Neural crest cell (in vitro differentiated cells): Measurements from ENCODE around the gene NFE2L3. TPM values are rescaled to one million over a fixed set of nuclear protein-coding genes. Genes with fewer than 3 reads are reported as not detected.
"Not testable (repeated sequence)": the region's sequence is repeated elsewhere in the genome, so short reads cannot be mapped to it uniquely, and the experiment has no call there.

Source experiments
- DNase-seq: peaks from one replicate; pipeline ENCODE4 v3.0.0; 2021; ENCODE audit warnings: low read depth, mixed read lengths, low spot score
- H3K27ac Mint-ChIP-seq: one replicate; pipeline ENCODE4 v1.8.0; 2021; ENCODE audit warnings: mild to moderate bottlenecking, mixed read lengths; ENCODE audit not compliant: unreplicated experiment
- H3K27me3 Mint-ChIP-seq: 2 replicates; pipeline ENCODE4 v1.8.0; 2021; ENCODE audit warnings: low read depth, mild to moderate bottlenecking, mixed read lengths
- H3K36me3 Mint-ChIP-seq: 2 replicates; pipeline ENCODE4 v1.8.0; 2021; ENCODE audit warnings: low read depth, mild to moderate bottlenecking, mixed read lengths
- H3K4me1 Mint-ChIP-seq: 2 replicates; pipeline ENCODE4 v1.8.0; 2021; ENCODE audit warnings: mixed read lengths
- H3K4me3 Mint-ChIP-seq: one replicate; pipeline ENCODE4 v1.8.0; 2021; ENCODE audit warnings: mild to moderate bottlenecking, mixed read lengths
- H3K9me3 Mint-ChIP-seq: 2 replicates; pipeline ENCODE4 v1.8.0; 2021; ENCODE audit warnings: mixed read lengths
- CTCF ChIP-seq: fragments of 200-600 bp; sonication (generic); conservative IDR thresholded peaks from 2 replicates; pipeline ENCODE4 v1.5.0; 2021; ENCODE audit warnings: antibody characterized with exemption, mild to moderate bottlenecking
- total RNA-seq: library from RNA; stranded (reverse); gene quantifications from 2 replicates; pipeline ENCODE4 v1.2.1, GENCODE V29; 2021

NFE2L3 gene
- total RNA-seq, 1 donor from 2014 or later, result 2.4 TPM

- Mint-ChIP-seq H3K27ac (no peak overlapping the region), H3K4me3 (no peak overlapping the region), H3K36me3 (no peaks in the 10 kb centered on the region), H3K27me3 (no peaks in the 10 kb centered on the region), H3K9me3 (no peaks in the 10 kb centered on the region), H3K4me1 (no peaks in the 10 kb centered on the region)
- DNase-seq, result no peak
- TF ChIP-seq CTCF, result no peak
Observed at GRCh38 chr7:26115650-26116049, 36.3 kb upstream of the NFE2L3 start.

- no peak for DNase-seq
Observed at GRCh38 chr7:26117142-26117807, 34.7 kb upstream of the NFE2L3 start.

GRCh38 chr7:26117970-26118369, 34.0 kb upstream of the NFE2L3 start:
- no peak overlapping the region for H3K27ac Mint-ChIP-seq
- no peak for TF ChIP-seq CTCF
- no peaks in the 10 kb centered on the region for H3K27me3 Mint-ChIP-seq
- no peaks in the 10 kb centered on the region for H3K36me3 Mint-ChIP-seq
- no peak for DNase-seq
- peaks cover 2% of the 10 kb centered on the region for H3K9me3 Mint-ChIP-seq
- H3K4me3 Mint-ChIP-seq, result no peak overlapping the region
- no peaks in the 10 kb centered on the region for H3K4me1 Mint-ChIP-seq

More at GRCh38 chr7:26117142-26117807, 34.7 kb upstream of the NFE2L3 start:
- TF ChIP-seq CTCF, result no peak
- Mint-ChIP-seq H3K36me3 (no peaks in the 10 kb centered on the region), H3K4me1 (no peaks in the 10 kb centered on the region), H3K4me3 (no peak overlapping the region), H3K27ac (no peak overlapping the region), H3K27me3 (no peaks in the 10 kb centered on the region), H3K9me3 (no peaks in the 10 kb centered on the region)

- no peak for TF ChIP-seq CTCF
- Mint-ChIP-seq H3K27me3 (no peaks in the 10 kb centered on the region), H3K4me1 (no peaks in the 10 kb centered on the region), H3K4me3 (no peak overlapping the region), H3K9me3 (peaks cover 6% of the 10 kb centered on the region), H3K36me3 (peaks cover 4% of the 10 kb centered on the region), H3K27ac (no peak overlapping the region)
- no peak for DNase-seq
Observed at GRCh38 chr7:26122745-26123144, 29.3 kb upstream of the NFE2L3 start.

- not testable (repeated sequence) for H3K27ac Mint-ChIP-seq, DNase-seq, H3K4me3 Mint-ChIP-seq, H3K4me1 Mint-ChIP-seq, H3K36me3 Mint-ChIP-seq, H3K9me3 Mint-ChIP-seq, H3K27me3 Mint-ChIP-seq
Observed at GRCh38 chr7:26124775-26125174, 27.2 kb upstream of the NFE2L3 start.

GRCh38 chr7:26127411-26127810, 24.6 kb upstream of the NFE2L3 start:
- no peak for DNase-seq
- H3K4me3 Mint-ChIP-seq, result no peak overlapping the region
- peaks cover 4% of the 10 kb centered on the region for H3K36me3 Mint-ChIP-seq
- H3K4me1 Mint-ChIP-seq, result no peaks in the 10 kb centered on the region
- peaks cover 8% of the 10 kb centered on the region for H3K9me3 Mint-ChIP-seq
- peaks cover 2% of the 10 kb centered on the region for H3K27me3 Mint-ChIP-seq
- no peak for TF ChIP-seq CTCF
- no peak overlapping the region for H3K27ac Mint-ChIP-seq
